H9 (cell line): ENCODE measurements around the gene LRP5. TPM values are rescaled to one million over a fixed set of nuclear protein-coding genes. Genes with fewer than 3 reads are reported as not detected.

ENCODE experiments used
- DNase-seq: peaks from one replicate; pipeline ENCODE4 v3.0.0-alpha.2; 2017
- H2AFZ ChIP-seq: one replicate; pipeline ENCODE4 v1.6.1; 2013; ENCODE audit warnings: mild to moderate bottlenecking, low read length, control low read depth, moderate library complexity
- H2AK5ac ChIP-seq: 2 replicates; pipeline ENCODE4 v1.6.1; 2013; ENCODE audit warnings: low read length, control low read depth, mixed read lengths; ENCODE audit not compliant: insufficient read length
- H2BK120ac ChIP-seq: one replicate; pipeline ENCODE4 v1.6.1; 2013; ENCODE audit warnings: low read depth, mild to moderate bottlenecking, low read length, control low read depth, inconsistent platforms; ENCODE audit not compliant: poor library complexity, severe bottlenecking
- H2BK12ac ChIP-seq: 2 replicates; pipeline ENCODE4 v1.6.1; 2013; ENCODE audit warnings: low read length, control low read depth, mixed read lengths, low read depth; ENCODE audit not compliant: insufficient read length
- H2BK15ac ChIP-seq: 2 replicates; pipeline ENCODE4 v1.6.1; 2013; ENCODE audit warnings: low read depth, low read length, control low read depth
- H2BK20ac ChIP-seq: one replicate; pipeline ENCODE4 v1.6.1; 2013; ENCODE audit warnings: low read depth, mild to moderate bottlenecking, low read length, control low read depth, inconsistent platforms; ENCODE audit not compliant: poor library complexity, severe bottlenecking
- H2BK5ac ChIP-seq: 2 replicates; pipeline ENCODE4 v1.6.1; 2013; ENCODE audit warnings: low read length, control low read depth, mixed read lengths; ENCODE audit not compliant: insufficient read length
- H3K14ac ChIP-seq: 2 replicates; pipeline ENCODE4 v1.6.1; 2013; ENCODE audit warnings: low read length, control low read depth; ENCODE audit not compliant: insufficient read depth
- H3K18ac ChIP-seq: 2 replicates; pipeline ENCODE4 v1.6.1; 2013; ENCODE audit warnings: low read depth, mild to moderate bottlenecking, mixed read lengths, low read length, control low read depth; ENCODE audit not compliant: insufficient read length
- H3K23ac ChIP-seq: 2 replicates; pipeline ENCODE4 v1.6.1; 2013; ENCODE audit warnings: low read length, control low read depth, mixed read lengths, low read depth; ENCODE audit not compliant: insufficient read length
- H3K23me2 ChIP-seq: 2 replicates; pipeline ENCODE4 v1.6.1; 2013; ENCODE audit warnings: low read depth, mild to moderate bottlenecking, mixed read lengths, low read length, control low read depth; ENCODE audit not compliant: insufficient read length, poor library complexity, severe bottlenecking
- H3K27ac ChIP-seq: 2 replicates; pipeline ENCODE4 v1.5.1; 2013; ENCODE audit warnings: low read length, control low read depth, mixed read lengths, low read depth; ENCODE audit not compliant: insufficient read length
- H3K27me3 ChIP-seq: 2 replicates; pipeline ENCODE4 v1.6.1; 2013; ENCODE audit warnings: low read length, control low read depth, inconsistent platforms; ENCODE audit not compliant: insufficient read depth
- H3K4ac ChIP-seq: 2 replicates; pipeline ENCODE4 v1.6.1; 2013; ENCODE audit warnings: low read depth, mild to moderate bottlenecking, control low read depth, inconsistent platforms, low read length, moderate library complexity
- H3K4me1 ChIP-seq: 2 replicates; pipeline ENCODE4 v1.6.1; 2013; ENCODE audit warnings: low read length, control low read depth, inconsistent platforms; ENCODE audit not compliant: insufficient read depth
- H3K4me2 ChIP-seq: 2 replicates; pipeline ENCODE4 v1.6.1; 2013; ENCODE audit warnings: low read length, control low read depth, mixed read lengths; ENCODE audit not compliant: insufficient read length, insufficient read depth
- H3K56ac ChIP-seq: 2 replicates; pipeline ENCODE4 v1.6.1; 2013; ENCODE audit warnings: low read depth, mild to moderate bottlenecking, mixed read lengths, low read length, control low read depth; ENCODE audit not compliant: insufficient read length
- H3K79me1 ChIP-seq: 2 replicates; pipeline ENCODE4 v1.6.1; 2013; ENCODE audit warnings: low read depth, mild to moderate bottlenecking, moderate library complexity, low read length, control low read depth, inconsistent platforms; ENCODE audit not compliant: insufficient read depth, poor library complexity, severe bottlenecking
- H3K79me2 ChIP-seq: 2 replicates; pipeline ENCODE4 v1.6.1; 2013; ENCODE audit warnings: low read length, control low read depth, inconsistent platforms; ENCODE audit not compliant: insufficient read depth
- H3K9ac ChIP-seq: 2 replicates; pipeline ENCODE4 v1.6.1; 2013; ENCODE audit warnings: low read length, control low read depth, mixed read lengths; ENCODE audit not compliant: insufficient read length; ENCODE audit errors: extremely low read depth
- H3K9me3 ChIP-seq: one replicate; pipeline ENCODE4 v1.6.1; 2013; ENCODE audit warnings: low read depth, low read length, inconsistent platforms; ENCODE audit not compliant: control insufficient read depth
- H3T11ph ChIP-seq: one replicate; pipeline ENCODE4 v1.6.1; 2013; ENCODE audit warnings: mild to moderate bottlenecking, low read length, control low read depth, inconsistent platforms
- H4K20me1 ChIP-seq: one replicate; pipeline ENCODE4 v1.6.1; 2013; ENCODE audit not compliant: control insufficient read depth, insufficient read length, insufficient read depth
- H4K5ac ChIP-seq: 2 replicates; pipeline ENCODE4 v1.6.1; 2013; ENCODE audit warnings: low read depth, mild to moderate bottlenecking, mixed read lengths, low read length, control low read depth; ENCODE audit not compliant: insufficient read length
- H4K8ac ChIP-seq: replicated peaks from 2 replicates; pipeline ENCODE4 v1.6.1; 2013; ENCODE audit warnings: low read length, control low read depth, mixed read lengths, low read depth; ENCODE audit not compliant: insufficient read length
- H4K91ac ChIP-seq: 2 replicates; pipeline ENCODE4 v1.6.1; 2013; ENCODE audit warnings: low read depth, mild to moderate bottlenecking, moderate library complexity, mixed read lengths, low read length, control low read depth; ENCODE audit not compliant: insufficient read length
- H3K27ac Mint-ChIP-seq, 3 experiments: 2 replicates in 2 of 3; 3 replicates in 1 of 3; pipeline ENCODE4 v1.8.0; 2020 to 2021; ENCODE audit warnings: mixed read lengths in 3 of 3, mild to moderate bottlenecking in 1 of 3, moderate library complexity in 1 of 3
- H3K27me3 Mint-ChIP-seq: 2 replicates; pipeline ENCODE4 v1.8.0; 2021; ENCODE audit warnings: low read depth, mild to moderate bottlenecking, moderate library complexity, mixed read lengths
- H3K36me3 Mint-ChIP-seq, 3 experiments: 2 replicates in 2 of 3; 3 replicates in 1 of 3; pipeline ENCODE4 v1.8.0; 2020 to 2021; ENCODE audit warnings: low read depth in 3 of 3, mixed read lengths in 3 of 3; ENCODE audit not compliant: insufficient read depth in 1 of 3
- H3K4me1 Mint-ChIP-seq, 2 experiments: 2 replicates each; pipeline ENCODE4 v1.8.0; 2020; ENCODE audit warnings: mixed read lengths in 2 of 2
- H3K4me3 Mint-ChIP-seq, 2 experiments: 2 replicates in 1 of 2; 3 replicates in 1 of 2; pipeline ENCODE4 v1.8.0; 2020 to 2021; ENCODE audit warnings: mild to moderate bottlenecking in 2 of 2, mixed read lengths in 2 of 2, moderate library complexity in 1 of 2
- H3K9me3 Mint-ChIP-seq, 2 experiments: 2 replicates in 1 of 2; 3 replicates in 1 of 2; pipeline ENCODE4 v1.8.0; 2020; ENCODE audit warnings: mild to moderate bottlenecking in 2 of 2, mixed read lengths in 2 of 2, moderate library complexity in 1 of 2
- CTCF ChIP-seq: fragments of 200-600 bp; sonication (generic); conservative IDR thresholded peaks from 3 replicates; pipeline ENCODE4 v1.8.0; 2021; ENCODE audit warnings: antibody characterized with exemption, mild to moderate bottlenecking
- WGBS: extraction: QIAGEN DNeasy Blood & Tissue Kit; methylation state at CpG from one replicate; pipeline ENCODE4 v1.1.7; 2013; ENCODE audit warnings: missing lambda C conversion rate, low lambda C conversion rate, mixed read lengths; ENCODE audit not compliant: insufficient read length; ENCODE audit errors: extremely low coverage; 5-methylcytosine and 5-hydroxymethylcytosine counted together
- total RNA-seq: library from RNA; stranded (reverse); gene quantifications from 2 replicates; pipeline ENCODE4 v1.2.1, GENCODE V29; 2021

Gene LRP5
- total RNA-seq, 1 experiment from 2014 or later = 38.4 TPM

GRCh38 chr11:68455485-68455884 lies 143.1 kb downstream of the LRP5 start:
- Histone ChIP-seq H2AK5ac (no peak overlapping the region), H2BK15ac (no peak overlapping the region), H3K9ac (no peak overlapping the region), H2AFZ (no peak overlapping the region), H3K56ac (no peak overlapping the region), H4K91ac (no peak overlapping the region), H3K4ac (no peak overlapping the region), H3K79me1 (no peaks in the 10 kb centered on the region), H3K27me3 (no peaks in the 10 kb centered on the region), H2BK120ac (no peak overlapping the region), H2BK20ac (no peak overlapping the region), H3K14ac (no peak overlapping the region), H3K4me1 (no peaks in the 10 kb centered on the region; the same call in 1 of the 2 replicates), H2BK5ac (no peak overlapping the region), H3K23me2 (no peaks in the 10 kb centered on the region), H4K5ac (no peak overlapping the region), H3K27ac (no peak overlapping the region), H3K18ac (peak overlapping the region; percentile 23), H4K20me1 (peaks cover 2% of the 10 kb centered on the region), H3K79me2 (no peaks in the 10 kb centered on the region), H2BK12ac (no peak overlapping the region), H3K9me3 (no peaks in the 10 kb centered on the region), H4K8ac (no peak overlapping the region), H3K4me2 (no peak overlapping the region), H3K23ac (no peak overlapping the region), H3T11ph (no peak overlapping the region)
- 0 out of 5 replicates have a peak overlapping the region, but pooled peaks of 1 of the 2 experiments have one; percentile 32 for H3K4me3 Mint-ChIP-seq
- H3K27ac Mint-ChIP-seq = no peak overlapping the region; a peak in 1 of 7 replicates
- DNase-seq = no peak
- H3K27me3 Mint-ChIP-seq = peaks cover 3% of the 10 kb centered on the region; the same call in 1 of the 2 replicates
- no peaks in the 10 kb centered on the region for H3K9me3 Mint-ChIP-seq
- no peaks in the 10 kb centered on the region for H3K36me3 Mint-ChIP-seq
- no peak for TF ChIP-seq CTCF
- no CpG with 5 or more reads among the region's 8 CpGs for WGBS
- peaks cover 14 to 18% of the 10 kb centered on the region in 2 experiments for H3K4me1 Mint-ChIP-seq
